HG02885 (cell line): ENCODE measurements around the gene NEK3.
"Not testable (repeated sequence)": the region's sequence is repeated elsewhere in the genome, so short reads cannot be mapped to it uniquely, and the experiment has no call there.

Source experiments
- ATAC-seq: cut with Tn5 transposase; IDR thresholded peaks from one replicate; pipeline ENCODE4 v1.9.1; 2021; ENCODE audit warnings: mild to moderate bottlenecking; ENCODE audit not compliant: unreplicated experiment, poor library complexity

The NEK3 gene

GRCh38 chr13:52159159-52159982 lies at the start of gene NEK3:
NEK3 (minus strand) TSS chr13:52159597; CDS start chr13:52156191, 3,406 bp downstream.
- ATAC-seq, result peak; percentile 82

- not testable (repeated sequence) for ATAC-seq
Observed at GRCh38 chr13:52208384-52208783, 49.0 kb upstream of the NEK3 start.

GRCh38 chr13:52207896-52208295 lies 48.5 kb upstream of the NEK3 start:
- not testable (repeated sequence) for ATAC-seq

- ATAC-seq, result not testable (repeated sequence)
Observed at GRCh38 chr13:52207337-52207736, 47.9 kb upstream of the NEK3 start.

GRCh38 chr13:52204546-52204945 lies 45.1 kb upstream of the NEK3 start:
- ATAC-seq, result not testable (repeated sequence)

- not testable (repeated sequence) for ATAC-seq
Observed at GRCh38 chr13:52203864-52204263, 44.5 kb upstream of the NEK3 start.

- not testable (repeated sequence) for ATAC-seq
Observed at GRCh38 chr13:52202506-52202905, 43.1 kb upstream of the NEK3 start.

- ATAC-seq, result peak; percentile 63
Observed at GRCh38 chr13:52201439-52202193, 42.2 kb upstream of the NEK3 start.

GRCh38 chr13:52195401-52195837 lies 36.0 kb upstream of the NEK3 start:
- ATAC-seq, result peak; percentile 46

- peak; percentile 84 for ATAC-seq
Observed at GRCh38 chr13:52194184-52194868, 34.9 kb upstream of the NEK3 start.

- ATAC-seq, result peak; percentile 35
Observed at GRCh38 chr13:52193587-52194183, 34.3 kb upstream of the NEK3 start.

GRCh38 chr13:52187424-52188187 lies 28.2 kb upstream of the NEK3 start:
- peak; percentile 77 for ATAC-seq

GRCh38 chr13:52187029-52187423 lies 27.6 kb upstream of the NEK3 start:
- peak; percentile 7 for ATAC-seq

- not testable (repeated sequence) for ATAC-seq
Observed at GRCh38 chr13:52181316-52181954, 22.0 kb upstream of the NEK3 start.

- ATAC-seq, result no peak
Observed at GRCh38 chr13:52179925-52180324, 20.5 kb upstream of the NEK3 start.

- ATAC-seq, result no peak
Observed at GRCh38 chr13:52177276-52177675, 17.9 kb upstream of the NEK3 start.

- not testable (repeated sequence) for ATAC-seq
Observed at GRCh38 chr13:52173970-52174369, 14.6 kb upstream of the NEK3 start.

GRCh38 chr13:52173373-52173772 lies 14.0 kb upstream of the NEK3 start:
- ATAC-seq, result no peak

- not testable (repeated sequence) for ATAC-seq
Observed at GRCh38 chr13:52171686-52172085, 12.3 kb upstream of the NEK3 start.
